ENCODE measurements around the gene HMMR. TPM values are rescaled to one million over a fixed set of nuclear protein-coding genes. Genes with fewer than 3 reads are reported as not detected.

Gene HMMR
- total and polyA plus RNA-seq, 9 of the 15 experiments (the other 6 are each of a cell fraction or from before 2014, with no cell fraction given), result 74.9 to 133 (median 90.8) TPM

- peak; percentile 95 for TF ChIP-seq POLR2G (IDR thresholded peaks at IDR 0.05; ENCODE audit: low read depth, low read length)
- TF ChIP-seq ZHX1 (conservative IDR thresholded peaks at IDR 0.05; ENCODE audit: low read length), result no peak
- TF ChIP-seq ILF3 (IDR thresholded peaks at IDR 0.05; ENCODE audit: borderline replicate concordance), result no peak
- TF ChIP-seq, protein P1, sequence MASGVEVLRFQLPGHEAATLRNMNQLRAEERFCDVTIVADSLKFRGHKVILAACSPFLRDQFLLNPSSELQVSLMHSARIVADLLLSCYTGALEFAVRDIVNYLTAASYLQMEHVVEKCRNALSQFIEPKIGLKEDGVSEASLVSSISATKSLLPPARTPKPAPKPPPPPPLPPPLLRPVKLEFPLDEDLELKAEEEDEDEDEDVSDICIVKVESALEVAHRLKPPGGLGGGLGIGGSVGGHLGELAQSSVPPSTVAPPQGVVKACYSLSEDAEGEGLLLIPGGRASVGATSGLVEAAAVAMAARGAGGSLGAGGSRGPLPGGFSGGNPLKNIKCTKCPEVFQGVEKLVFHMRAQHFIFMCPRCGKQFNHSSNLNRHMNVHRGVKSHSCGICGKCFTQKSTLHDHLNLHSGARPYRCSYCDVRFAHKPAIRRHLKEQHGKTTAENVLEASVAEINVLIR (CRISPR knock-in tag; IDR thresholded peaks at IDR 0.05), result no peak
- TF ChIP-seq HDAC2 (IDR thresholded peaks at IDR 0.05), result no peak
- no peak for TF ChIP-seq TCFL5 (CRISPR knock-in tag; conservative IDR thresholded peaks at IDR 0.05)
- no peak for TF ChIP-seq ZFP1 (CRISPR knock-in tag; IDR thresholded peaks at IDR 0.05)
- no peak for TF ChIP-seq ZNF778 (CRISPR knock-in tag; IDR thresholded peaks at IDR 0.05)
- TF ChIP-seq, protein P2, sequence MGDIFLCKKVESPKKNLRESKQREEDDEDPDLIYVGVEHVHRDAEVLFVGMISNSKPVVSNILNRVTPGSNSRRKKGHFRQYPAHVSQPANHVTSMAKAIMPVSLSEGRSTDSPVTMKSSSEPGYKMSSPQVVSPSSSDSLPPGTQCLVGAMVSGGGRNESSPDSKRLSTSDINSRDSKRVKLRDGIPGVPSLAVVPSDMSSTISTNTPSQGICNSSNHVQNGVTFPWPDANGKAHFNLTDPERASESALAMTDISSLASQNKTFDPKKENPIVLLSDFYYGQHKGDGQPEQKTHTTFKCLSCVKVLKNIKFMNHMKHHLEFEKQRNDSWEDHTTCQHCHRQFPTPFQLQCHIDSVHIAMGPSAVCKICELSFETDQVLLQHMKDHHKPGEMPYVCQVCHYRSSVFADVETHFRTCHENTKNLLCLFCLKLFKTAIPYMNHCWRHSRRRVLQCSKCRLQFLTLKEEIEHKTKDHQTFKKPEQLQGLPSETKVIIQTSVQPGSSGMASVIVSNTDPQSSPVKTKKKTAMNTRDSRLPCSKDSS (IDR thresholded peaks at IDR 0.05; ENCODE audit: low read depth, partially characterized antibody), result no peak
- peak; percentile 10 for TF ChIP-seq PRDM10 (IDR thresholded peaks at IDR 0.05; ENCODE audit: partially characterized antibody)
- TF ChIP-seq EZH2 (IDR thresholded peaks at IDR 0.05; ENCODE audit: borderline replicate concordance, low read depth, low read length), result no peak
- TF ChIP-seq HEY1 (CRISPR knock-in tag; IDR thresholded peaks at IDR 0.05; ENCODE audit: borderline replicate concordance), result no peak; the same call in 1 of the 2 replicates
- TF ChIP-seq TAL1 (IDR thresholded peaks at IDR 0.05), result no peak
- TF ChIP-seq GATA2 (CRISPR knock-in tag; IDR thresholded peaks at IDR 0.05), result no peak
- TF ChIP-seq SMARCC2 (IDR thresholded peaks at IDR 0.05; ENCODE audit: low read depth), result no peak
- TF ChIP-seq SRF (CRISPR knock-in tag; IDR thresholded peaks at IDR 0.05), result no peak; a peak in 1 of 4 replicates
Observed at GRCh38 chr5:163459819-163460561, 442 bp upstream of the HMMR start, which contains the start of gene NUDCD2 (continued).

Measured in K562 (cell line).